WERI-Rb-1 (cell line): ENCODE results near the gene SLC6A3.

Experiments
- DNase-seq: peaks from one replicate; pipeline ENCODE4 v3.0.0-alpha.2; 2020
- H3K27ac ChIP-seq: fragments of 250-450 bp; sonication (Bioruptor Pico); 2 replicates; pipeline ENCODE4 v1.5.1; 2020; ENCODE audit warnings: mild to moderate bottlenecking, moderate library complexity
- H3K27me3 ChIP-seq: fragments of 250-450 bp; sonication (Bioruptor Pico); 2 replicates; pipeline ENCODE4 v1.5.1; 2021; ENCODE audit warnings: mild to moderate bottlenecking, low read depth, moderate library complexity; ENCODE audit not compliant: insufficient read depth, severe bottlenecking
- H3K36me3 ChIP-seq: fragments of 250-450 bp; sonication (Bioruptor Pico); 2 replicates; pipeline ENCODE4 v1.5.1; 2020; ENCODE audit warnings: mild to moderate bottlenecking, moderate library complexity
- H3K4me3 ChIP-seq: 2 replicates; pipeline ENCODE4 v1.5.1; 2011; ENCODE audit warnings: low read depth, mild to moderate bottlenecking, control low read depth, low read length
- H3K9me3 ChIP-seq: fragments of 250-450 bp; sonication (Bioruptor Pico); 2 replicates; pipeline ENCODE4 v1.5.1; 2021; ENCODE audit warnings: mild to moderate bottlenecking, moderate library complexity; ENCODE audit not compliant: severe bottlenecking
- CTCF ChIP-seq: IDR thresholded peaks from 2 replicates; pipeline ENCODE4 v1.5.1; 2011; ENCODE audit warnings: low read depth, mild to moderate bottlenecking, control low read depth, inconsistent platforms, low read length

Gene SLC6A3

GRCh38 chr5:1448511-1449011 is 3.3 kb upstream of the SLC6A3 start:
- Histone ChIP-seq H3K36me3 (no peaks in the 10 kb centered on the region), H3K9me3 (peaks cover 26% of the 10 kb centered on the region), H3K4me3 (no peak overlapping the region), H3K27me3 (peaks cover 15% of the 10 kb centered on the region), H3K27ac (no peak overlapping the region)
- peak; percentile 5 for DNase-seq
- no peak for TF ChIP-seq CTCF

GRCh38 chr5:1447671-1448361 is 2.6 kb upstream of the SLC6A3 start:
- H3K27me3 ChIP-seq, result peaks cover 20% of the 10 kb centered on the region
- H3K4me3 ChIP-seq, result no peak overlapping the region
- no peak for TF ChIP-seq CTCF
- H3K36me3 ChIP-seq, result no peaks in the 10 kb centered on the region
- DNase-seq, result peak; percentile 8
- peaks cover 23% of the 10 kb centered on the region for H3K9me3 ChIP-seq
- no peak overlapping the region for H3K27ac ChIP-seq

- peaks cover 20% of the 10 kb centered on the region for H3K27me3 ChIP-seq
- peak; percentile 8 for DNase-seq
- peaks cover 16% of the 10 kb centered on the region for H3K9me3 ChIP-seq
- H3K4me3 ChIP-seq, result no peak overlapping the region
- H3K36me3 ChIP-seq, result no peaks in the 10 kb centered on the region
- no peak for TF ChIP-seq CTCF
- H3K27ac ChIP-seq, result no peak overlapping the region
Observed at GRCh38 chr5:1446602-1447343, 1.5 kb upstream of the SLC6A3 start.

- H3K9me3 ChIP-seq, result peaks cover 22% of the 10 kb centered on the region
- TF ChIP-seq CTCF, result no peak
- H3K36me3 ChIP-seq, result no peaks in the 10 kb centered on the region
- peaks cover 20% of the 10 kb centered on the region for H3K27me3 ChIP-seq
- no peak overlapping the region for H3K4me3 ChIP-seq
- H3K27ac ChIP-seq, result no peak overlapping the region
- no peak for DNase-seq
Observed at GRCh38 chr5:1445689-1446601, 705 bp upstream of the SLC6A3 start.

- DNase-seq, result no peak
- H3K36me3 ChIP-seq, result no peaks in the 10 kb centered on the region
- TF ChIP-seq CTCF, result no peak
- H3K9me3 ChIP-seq, result peaks cover 29% of the 10 kb centered on the region
- H3K4me3 ChIP-seq, result peak overlapping the region; percentile 34
- H3K27me3 ChIP-seq, result peaks cover 20% of the 10 kb centered on the region
- no peak overlapping the region for H3K27ac ChIP-seq
Observed at GRCh38 chr5:1444361-1445189, 665 bp downstream of the SLC6A3 start.
